ENCODE data around the gene PBXIP1. TPM values are rescaled to one million over a fixed set of nuclear protein-coding genes. Genes with fewer than 3 reads are reported as not detected.

Gene PBXIP1
- total RNA-seq, 3 donors from 2014 or later, result 35.6 to 146 (median 49.4) TPM

- H3K4me3 ChIP-seq, result no peak overlapping the region
- H3K9me3 ChIP-seq, result no peaks in the 10 kb centered on the region
- H3K4me1 ChIP-seq (ENCODE audit: low read depth), result peaks cover 39% of the 10 kb centered on the region
- no peak for ATAC-seq
- no peaks in the 10 kb centered on the region for H3K36me3 ChIP-seq (ENCODE audit: low read depth)
- no peak for TF ChIP-seq CTCF (IDR thresholded peaks at IDR 0.05)
- intact Hi-C loops (cut with DNase I, micrococcal nuclease), result no loop called here
- no peak for DNase-seq
Measured at GRCh38 chr1:154952664-154953063, 3.2 kb downstream of the PBXIP1 start.

GRCh38 chr1:154951901-154952657 lies 3.8 kb downstream of the PBXIP1 start:
- TF ChIP-seq CTCF (IDR thresholded peaks at IDR 0.05), result no peak
- no peaks in the 10 kb centered on the region for H3K36me3 ChIP-seq (ENCODE audit: low read depth)
- intact Hi-C loops (cut with DNase I, micrococcal nuclease), result no loop called here
- H3K9me3 ChIP-seq, result no peaks in the 10 kb centered on the region
- ATAC-seq (no peak), DNase-seq (peak in 1 of 3 donors; percentile 71)
- H3K4me1 ChIP-seq (ENCODE audit: low read depth), result peaks cover 39% of the 10 kb centered on the region
- H3K4me3 ChIP-seq, result no peak overlapping the region

GRCh38 chr1:154948079-154948478 lies 7.8 kb downstream of the PBXIP1 start:
- H3K4me3 ChIP-seq, result no peak overlapping the region
- intact Hi-C loops (cut with DNase I, micrococcal nuclease), result no loop called here
- H3K36me3 ChIP-seq (ENCODE audit: low read depth), result no peaks in the 10 kb centered on the region
- TF ChIP-seq CTCF (IDR thresholded peaks at IDR 0.05), result no peak
- no peak for ATAC-seq
- no peak for DNase-seq
- H3K9me3 ChIP-seq, result no peaks in the 10 kb centered on the region
- peaks cover 17% of the 10 kb centered on the region for H3K4me1 ChIP-seq (ENCODE audit: low read depth)

- Histone ChIP-seq H3K4me1 (ENCODE audit: low read depth) (peaks cover 11% of the 10 kb centered on the region), H3K4me3 (no peak overlapping the region), H3K9me3 (no peaks in the 10 kb centered on the region), H3K36me3 (ENCODE audit: low read depth) (no peaks in the 10 kb centered on the region)
- no peak for TF ChIP-seq CTCF (IDR thresholded peaks at IDR 0.05)
- DNase-seq (no peak), ATAC-seq (no peak)
- intact Hi-C loops (cut with DNase I, micrococcal nuclease), result no loop called here
Measured at GRCh38 chr1:154945962-154946850, 9.7 kb downstream of the PBXIP1 start.

- DNase-seq, result no peak
- Histone ChIP-seq H3K4me3 (no peak overlapping the region), H3K9me3 (no peaks in the 10 kb centered on the region), H3K4me1 (ENCODE audit: low read depth) (peaks cover 8% of the 10 kb centered on the region), H3K36me3 (ENCODE audit: low read depth) (no peaks in the 10 kb centered on the region)
- intact Hi-C loops (cut with DNase I, micrococcal nuclease), result no loop called here
- no peak for ATAC-seq
- TF ChIP-seq CTCF (IDR thresholded peaks at IDR 0.05), result no peak
Measured at GRCh38 chr1:154945160-154945961, 10.5 kb downstream of the PBXIP1 start.
